G401 (cell line): ENCODE results near the gene ZNF474. TPM values are rescaled to one million over a fixed set of nuclear protein-coding genes. Genes with fewer than 3 reads are reported as not detected.
"Not testable (repeated sequence)": the region's sequence is repeated elsewhere in the genome, so short reads cannot be mapped to it uniquely, and the experiment has no call there.

Source experiments
- DNase-seq: peaks from one replicate; pipeline ENCODE4 v3.0.0-alpha.2; 2015; ENCODE audit warnings: low spot score
- in situ Hi-C: cut with HindIII; loops from 2 replicates; pipeline ENCODE4 v1.10.0; 2016; ENCODE audit warnings: low sequenced_read_pairs, mixed read lengths
- total RNA-seq: library from RNA; depleted of rRNA; stranded (reverse); fragments of >200 nt; shearing (Covaris generic); gene quantifications from 2 replicates; pipeline ENCODE4 v1.2.3, GENCODE V29; 2014; rRNA removed

The ZNF474 gene
- 0.71 TPM in 1 of 2 replicates, not detected in the other for total RNA-seq

- in situ Hi-C loops: no loop called here
- DNase-seq: no peak
Observed at GRCh38 chr5:122129306-122129705, at the start of gene ZNF474. TSS of gene ZNF474 (plus strand) at chr5:122129546. CDS start at chr5:122151991, 22,445 bp downstream.

GRCh38 chr5:122081541-122081940 lies 47.8 kb upstream of the ZNF474 start:
- no peak for DNase-seq
- in situ Hi-C loops: no loop called here

DNA sequence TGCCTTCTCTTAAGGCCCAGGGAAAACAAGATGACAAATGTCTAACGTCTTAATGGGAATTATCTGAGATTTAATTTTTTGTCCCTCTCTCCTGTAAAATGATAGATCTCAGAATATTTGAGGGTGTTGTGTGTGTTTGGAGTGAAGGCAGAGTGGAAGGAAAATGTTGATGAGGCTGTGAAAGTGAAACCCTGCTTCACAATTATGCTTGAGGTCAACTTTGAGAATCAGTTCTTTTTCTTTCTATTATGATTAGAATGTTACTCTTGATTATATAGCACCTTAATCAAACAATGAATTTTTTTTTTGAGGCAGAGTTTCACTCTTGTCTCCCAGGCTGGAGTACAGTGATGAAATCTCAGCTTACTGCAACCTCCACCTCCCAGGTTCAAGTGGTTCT lies 45.8 kb upstream of the ZNF474 start:
- no peak for DNase-seq
- in situ Hi-C loops: no loop called here

- DNase-seq: no peak
- in situ Hi-C loops: no loop called here
Observed at GRCh38 chr5:122085041-122085440, 44.3 kb upstream of the ZNF474 start.

GRCh38 chr5:122089096-122090013 lies 40.0 kb upstream of the ZNF474 start:
- in situ Hi-C loops: no loop called here

DNA sequence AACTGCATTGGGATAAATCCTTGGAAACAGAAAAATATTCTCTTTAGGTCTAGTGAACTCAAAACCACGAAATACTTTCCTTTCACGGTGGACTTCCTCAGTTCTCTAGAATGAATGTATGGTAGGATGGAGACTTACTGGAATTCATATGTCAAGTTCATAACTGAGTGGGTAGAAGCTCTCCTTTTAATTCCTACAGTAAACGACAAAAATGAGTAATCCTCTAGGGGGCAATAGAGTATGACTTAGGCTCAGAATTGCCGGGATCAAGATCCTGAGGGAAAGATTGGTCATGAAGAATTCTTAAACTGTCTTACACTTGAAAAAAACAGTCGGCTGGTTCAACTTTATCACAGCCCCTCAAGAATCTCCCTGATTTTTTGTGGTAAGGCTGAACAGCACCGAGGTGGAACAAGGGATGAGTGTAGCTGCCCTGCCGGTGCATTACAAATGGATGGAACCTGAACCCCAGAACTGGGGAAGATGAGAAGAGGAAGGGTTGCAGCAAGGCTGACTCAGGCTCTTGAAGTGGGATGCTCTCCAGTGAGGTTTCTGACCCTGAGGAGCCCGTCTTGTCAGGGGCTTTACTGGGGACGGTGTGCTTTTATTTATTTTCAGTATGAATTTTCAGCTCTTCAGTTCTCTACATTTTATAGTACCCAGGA lies 37.3 kb upstream of the ZNF474 start:
- in situ Hi-C loops: no loop called here
- DNase-seq: peak; percentile 14

More at GRCh38 chr5:122089096-122090013, 40.0 kb upstream of the ZNF474 start:
- no peak for DNase-seq

- in situ Hi-C loops: no loop called here
- no peak for DNase-seq
Observed at GRCh38 chr5:122093415-122094180, 35.7 kb upstream of the ZNF474 start.

DNA sequence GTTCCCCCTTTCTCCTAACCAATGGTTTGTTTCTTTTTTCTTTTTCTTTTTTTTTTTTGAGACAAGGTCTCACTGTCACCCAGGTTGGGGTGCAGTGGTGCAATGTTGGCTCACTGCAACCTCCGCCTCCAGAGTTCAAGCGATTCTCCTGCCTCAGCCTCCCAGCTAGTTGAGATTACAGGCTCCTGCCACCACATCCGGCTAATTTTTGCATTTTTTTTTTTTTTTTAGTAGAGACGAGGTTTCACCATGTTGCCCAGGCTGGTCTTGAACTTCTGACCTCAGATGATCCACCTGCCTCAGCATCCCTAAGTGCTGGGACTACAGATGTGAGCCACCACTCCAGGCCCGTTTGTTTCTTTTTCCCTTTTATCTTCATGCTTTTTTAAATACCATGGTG lies 35.1 kb upstream of the ZNF474 start:
- in situ Hi-C loops, DNase-seq: not testable (repeated sequence)

- DNase-seq: no peak
- in situ Hi-C loops: no loop called here
Observed at GRCh38 chr5:122095158-122095557, 34.2 kb upstream of the ZNF474 start.

GRCh38 chr5:122097391-122097790 lies 32.0 kb upstream of the ZNF474 start:
- in situ Hi-C loops: no loop called here
- DNase-seq: no peak

DNA sequence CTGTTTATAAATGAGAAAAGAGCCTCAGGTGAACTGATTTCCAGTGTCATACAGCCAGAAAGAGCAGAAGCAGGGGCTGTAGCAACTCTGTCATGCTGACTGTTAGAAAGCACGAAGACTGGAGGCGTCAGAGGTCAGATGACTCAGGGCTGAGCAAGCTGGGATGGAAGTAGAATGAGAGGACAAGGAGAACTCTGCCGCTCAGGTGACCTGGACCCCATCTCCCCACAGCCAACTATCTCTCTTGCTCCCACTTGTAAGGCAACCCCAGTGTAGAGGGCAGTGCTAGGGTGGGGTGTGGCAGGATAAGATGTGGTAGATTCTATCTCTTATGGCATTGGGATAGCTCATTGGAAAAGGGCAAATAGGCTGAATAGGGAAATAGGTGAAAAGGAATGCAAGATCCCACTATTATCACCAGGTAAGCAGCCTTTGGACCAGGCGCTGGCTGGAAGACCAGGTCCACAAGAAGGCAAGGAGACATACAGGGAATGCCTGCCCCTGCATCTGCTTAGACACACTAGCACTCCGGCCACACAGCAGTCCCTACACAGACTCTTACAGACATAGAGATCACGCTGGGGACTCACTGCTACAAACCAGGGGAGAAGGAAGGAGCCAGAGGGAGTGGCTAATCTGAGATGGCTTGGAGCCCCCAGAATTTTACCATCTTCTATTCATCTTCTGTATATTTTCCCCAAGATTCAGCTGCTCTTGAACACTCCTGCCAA lies 30.1 kb upstream of the ZNF474 start:
- no peak for DNase-seq
- in situ Hi-C loops: no loop called here

DNA sequence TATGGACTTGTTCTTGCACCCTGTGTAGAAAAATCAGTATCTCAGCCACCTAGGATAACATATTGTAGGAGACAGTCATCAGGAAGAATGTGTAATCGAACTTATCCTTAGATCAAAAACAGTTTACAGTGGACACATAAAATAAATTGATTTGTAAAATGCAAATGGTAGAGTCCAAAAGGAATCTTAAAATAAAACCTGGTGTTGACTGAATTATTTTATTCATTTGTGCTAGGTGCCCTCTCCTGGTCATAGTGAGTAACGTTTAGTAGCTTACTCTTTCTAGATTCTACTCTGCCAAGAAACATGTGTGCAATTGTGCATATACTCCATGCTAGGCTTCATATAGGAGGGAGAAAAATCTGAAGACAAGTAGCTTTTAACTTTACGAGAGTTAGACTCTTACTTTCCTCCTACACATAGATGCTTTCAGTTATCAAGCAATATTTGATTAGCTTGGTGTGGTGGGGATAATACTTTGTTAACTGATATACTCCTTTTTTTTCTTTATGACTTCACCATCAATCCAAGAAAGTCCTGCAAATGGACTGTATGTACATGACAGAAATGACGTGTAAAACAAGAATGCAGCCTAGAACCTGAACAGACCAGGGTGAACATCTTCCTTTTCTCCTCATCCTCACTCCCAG lies 27.6 kb upstream of the ZNF474 start:
- DNase-seq: peak; percentile 33
- in situ Hi-C loops: no loop called here

- DNase-seq: no peak
- in situ Hi-C loops: no loop called here
Observed at GRCh38 chr5:122102825-122103224, 26.5 kb upstream of the ZNF474 start.

DNA sequence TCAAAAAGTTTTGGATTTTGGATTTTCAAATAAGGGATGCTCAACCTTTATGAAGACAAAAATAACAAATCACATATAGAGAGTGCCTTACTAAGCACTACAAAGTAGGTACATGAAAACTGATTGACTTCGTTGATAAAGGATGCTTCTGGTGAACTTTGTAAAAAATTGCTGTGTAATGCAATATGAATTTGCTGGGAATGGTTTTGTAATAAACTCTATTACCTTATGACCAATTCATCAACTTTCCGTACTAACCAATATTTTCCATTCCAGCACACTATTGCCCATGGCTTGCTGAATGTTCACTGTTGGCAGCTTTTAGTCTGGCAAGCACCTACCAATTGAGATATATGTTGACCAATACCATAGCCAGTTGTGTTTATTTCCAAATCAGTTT lies 23.4 kb upstream of the ZNF474 start:
- no peak for DNase-seq
- in situ Hi-C loops: no loop called here

DNA sequence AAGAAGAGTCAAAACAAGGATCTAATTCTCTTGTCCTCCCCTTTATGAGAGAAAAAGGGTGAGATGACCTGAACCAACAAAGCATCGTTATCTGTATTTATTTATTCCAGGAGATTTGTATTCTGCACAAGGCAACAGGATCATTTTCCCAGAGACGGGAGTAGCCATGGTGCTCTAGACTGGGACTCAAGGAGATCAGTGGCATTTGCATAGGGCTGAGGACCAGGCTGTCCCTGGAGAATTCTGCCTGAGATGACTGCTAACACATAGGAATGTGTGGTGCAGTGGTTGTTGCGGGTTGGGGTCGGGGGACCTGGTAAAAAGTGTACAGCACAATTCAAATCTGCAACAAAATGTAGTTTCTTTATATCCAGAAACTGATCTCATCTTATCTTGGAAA lies 22.3 kb upstream of the ZNF474 start:
- in situ Hi-C loops: no loop called here
- DNase-seq: no peak

DNA sequence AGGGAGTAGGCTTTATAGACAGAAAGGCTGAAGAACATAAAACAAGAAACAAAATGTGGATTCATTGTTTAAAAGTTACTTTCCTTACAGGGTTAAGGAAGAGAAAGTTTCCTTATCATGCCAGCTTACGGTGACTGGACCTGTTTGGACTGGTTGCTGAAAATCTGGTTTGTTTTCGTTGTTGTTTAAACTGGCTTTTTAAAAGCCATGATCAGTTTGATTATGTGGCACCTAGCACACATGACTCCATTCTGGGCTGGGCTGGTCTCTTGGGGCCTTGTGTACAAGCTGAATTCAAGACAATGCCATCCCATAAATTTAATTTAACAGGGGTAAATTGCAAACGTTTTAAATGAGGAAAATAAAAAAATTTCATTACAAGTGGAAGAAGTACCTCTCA lies 18.4 kb upstream of the ZNF474 start:
- no peak for DNase-seq

GRCh38 chr5:122111460-122111859 lies 17.9 kb upstream of the ZNF474 start:
- in situ Hi-C loops: no loop called here
- DNase-seq: no peak

More for the DNA sequence above, 18.4 kb upstream of the ZNF474 start:
- in situ Hi-C loops: no loop called here

DNA sequence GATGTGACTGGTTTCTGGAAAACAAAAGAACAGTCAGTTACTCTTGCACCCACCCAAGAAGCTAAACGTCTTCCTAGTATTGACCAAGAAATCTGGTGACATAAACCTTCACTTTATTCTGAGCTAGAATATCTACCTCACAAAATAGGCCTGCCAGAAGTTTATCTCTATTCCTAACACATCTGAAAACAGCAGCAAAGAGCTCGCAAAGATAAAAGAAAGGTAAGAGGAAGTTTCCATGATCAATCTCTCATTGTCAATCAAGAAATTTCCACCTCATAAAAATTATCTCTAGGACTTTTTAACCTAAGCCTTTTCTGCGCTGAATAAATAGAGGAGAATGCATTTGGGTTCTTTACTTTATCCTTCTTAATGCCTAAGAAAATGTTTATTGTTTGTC lies 17.3 kb upstream of the ZNF474 start:
- in situ Hi-C loops: no loop called here
- DNase-seq: no peak
